NCI-H2196 treated with DMSO at 0.1 percent for 48 hours (cell line): ENCODE results near the gene ZNF587B.
"Not testable (repeated sequence)": the region's sequence is repeated elsewhere in the genome, so short reads cannot be mapped to it uniquely, and the experiment has no call there.

Experiments
- DNase-seq: peaks from one replicate; lab custom pipeline; 2025; ENCODE audit not compliant: unreplicated experiment; lab: John Stamatoyannopoulos, UW

ZNF587B gene

DNA sequence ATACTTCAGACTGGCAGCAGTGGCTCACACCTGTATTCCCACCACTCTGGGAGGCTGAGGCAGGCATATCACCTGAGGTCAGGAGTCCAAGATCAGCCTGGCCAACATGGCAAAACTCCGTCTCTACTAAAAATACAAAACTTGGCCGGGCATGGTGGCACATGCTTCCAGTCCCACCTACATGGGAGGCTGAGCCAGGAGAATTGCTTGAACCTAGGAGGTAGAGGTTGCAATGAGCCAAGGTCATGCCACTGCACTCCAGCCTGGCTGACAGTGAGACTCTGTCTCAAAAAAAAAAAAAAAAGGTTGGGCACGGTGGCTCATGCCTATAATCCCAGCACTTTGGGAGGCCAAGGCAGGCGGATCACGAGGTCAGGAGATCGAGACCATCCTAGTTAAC, 39.6 kb downstream of the ZNF587B start:
- not testable (repeated sequence) for DNase-seq

DNA sequence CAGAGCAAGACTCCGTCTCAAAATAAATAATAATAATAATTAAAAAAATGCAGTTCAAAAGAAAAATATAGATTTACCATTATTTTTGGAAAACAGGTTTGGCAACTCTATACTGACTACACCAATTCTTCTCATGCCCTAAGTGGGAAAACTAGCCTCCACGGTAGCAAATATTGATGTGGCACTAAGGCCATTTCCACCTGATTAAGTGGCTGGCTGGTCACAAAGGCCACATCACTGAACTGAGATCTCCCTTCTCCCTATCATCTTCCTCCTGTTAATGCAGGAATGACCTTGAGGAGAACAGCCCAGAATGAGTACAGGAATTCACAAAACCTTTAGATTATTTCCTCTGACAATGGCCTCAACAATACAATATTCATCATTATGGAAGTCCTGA, 40.1 kb downstream of the ZNF587B start:
- no peak for DNase-seq

DNA sequence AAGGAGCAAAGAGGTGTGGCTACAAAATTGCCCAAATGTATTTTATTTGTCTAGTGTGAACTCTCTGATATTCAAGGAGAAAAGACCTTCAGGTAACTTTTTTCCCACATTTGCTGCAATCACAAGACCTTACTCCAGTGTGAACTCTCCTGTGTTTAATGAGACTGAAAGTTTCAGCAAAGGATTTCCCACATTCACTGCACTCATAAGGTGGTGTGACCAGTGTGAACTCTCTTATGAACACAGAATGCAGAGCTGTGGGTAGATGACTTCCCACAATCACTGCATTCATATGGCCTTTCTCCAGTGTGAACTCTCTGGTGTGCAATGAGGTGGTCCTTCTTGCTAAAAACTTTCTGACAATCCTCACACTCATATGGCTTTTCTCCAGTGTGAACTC, 42.4 kb downstream of the ZNF587B start:
- no peak for DNase-seq

DNA sequence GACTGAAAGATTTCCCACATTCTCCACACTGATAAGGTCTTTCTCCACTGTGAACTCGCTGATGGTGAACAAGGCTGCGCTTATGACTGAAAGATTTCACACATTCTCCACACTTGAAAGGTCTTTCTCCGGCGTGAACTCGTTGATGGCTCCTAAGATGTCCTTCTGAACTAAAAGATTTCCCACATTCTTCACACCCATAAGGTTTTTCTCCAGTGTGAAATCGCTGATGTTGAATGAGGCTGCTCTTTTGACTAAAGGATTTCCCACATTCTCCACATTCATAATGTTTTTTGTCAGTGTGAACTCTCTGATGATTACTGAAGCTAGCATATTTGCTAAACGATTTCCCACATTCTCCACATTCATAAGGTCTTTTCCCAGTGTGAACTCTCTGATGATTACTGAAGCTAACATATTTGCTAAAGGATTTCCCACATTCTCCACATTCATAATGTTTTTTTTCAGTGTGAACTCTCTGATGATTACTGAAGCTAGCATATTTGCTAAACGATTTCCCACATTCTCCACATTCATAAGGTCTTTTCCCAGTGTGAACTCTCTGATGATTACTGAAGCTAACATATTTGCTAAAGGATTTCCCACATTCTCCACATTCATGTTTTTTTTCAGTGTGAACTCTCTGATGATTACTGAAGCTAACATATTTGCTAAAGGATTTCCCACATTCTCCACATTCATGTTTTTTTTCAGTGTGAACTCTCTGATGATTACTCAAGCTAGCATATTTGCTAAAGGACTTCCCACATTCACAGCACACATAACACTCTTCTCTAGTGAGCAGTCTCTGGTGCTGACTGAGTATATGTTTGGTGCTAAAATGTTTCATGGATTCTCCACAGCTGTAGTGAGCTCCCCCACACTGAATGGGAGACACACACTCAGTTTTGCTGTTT, 44.0 kb downstream of the ZNF587B start:
- DNase-seq: not testable (repeated sequence)

DNA sequence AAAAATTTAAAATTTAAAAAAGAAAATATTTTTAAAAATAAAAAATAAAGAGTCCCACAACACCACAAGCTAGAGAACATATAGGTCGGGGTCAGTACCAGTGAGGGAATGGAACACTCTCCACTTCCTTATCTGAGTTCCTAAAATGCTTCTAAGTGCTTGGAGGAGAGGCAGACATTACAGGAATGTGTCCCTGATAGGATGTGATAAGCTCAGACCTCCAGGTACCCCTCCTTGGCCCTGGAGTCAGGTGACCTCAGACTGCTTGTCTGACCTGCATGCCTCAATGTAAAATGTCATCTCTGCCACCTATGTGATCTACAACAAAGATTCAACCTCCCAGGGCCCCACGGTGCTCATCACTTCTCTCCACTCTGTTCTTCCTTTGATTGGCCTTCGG, 55.9 kb downstream of the ZNF587B start:
- no peak for DNase-seq

DNA sequence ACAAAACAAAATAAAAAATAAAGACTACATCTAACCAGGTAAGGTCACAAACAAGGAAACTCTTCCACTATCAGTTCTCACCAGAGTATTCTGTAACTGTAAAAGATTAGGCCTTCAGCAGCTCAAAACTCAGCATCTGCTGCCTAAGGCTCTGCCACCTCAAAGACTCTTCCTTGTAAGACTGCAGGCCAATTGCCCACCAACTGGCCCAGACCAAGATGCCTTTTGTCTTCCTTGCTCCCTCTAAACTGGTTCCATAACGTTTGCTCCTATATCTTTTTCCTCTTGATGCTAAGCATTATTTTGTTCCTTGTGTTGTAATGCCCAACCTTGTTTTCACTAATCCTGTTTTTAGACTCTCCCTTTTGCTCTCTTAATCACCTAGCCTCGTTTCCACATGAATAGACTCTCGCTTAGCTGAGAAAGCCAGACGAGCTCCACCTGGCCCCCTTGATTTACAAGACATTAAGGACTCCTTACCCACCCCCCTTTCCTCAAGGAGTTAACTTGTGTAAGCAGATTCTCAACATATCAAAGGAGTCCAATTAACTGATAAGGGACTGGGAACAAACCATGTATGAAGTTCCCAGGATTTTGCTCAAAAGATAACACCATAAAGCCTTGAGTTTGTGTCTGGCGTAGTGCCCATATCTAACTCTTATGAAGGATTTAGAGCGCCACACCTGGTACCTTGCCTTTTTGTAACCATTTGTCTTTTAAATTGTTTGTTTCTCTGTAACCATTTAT, 57.3 kb downstream of the ZNF587B start:
- DNase-seq: no peak

DNA sequence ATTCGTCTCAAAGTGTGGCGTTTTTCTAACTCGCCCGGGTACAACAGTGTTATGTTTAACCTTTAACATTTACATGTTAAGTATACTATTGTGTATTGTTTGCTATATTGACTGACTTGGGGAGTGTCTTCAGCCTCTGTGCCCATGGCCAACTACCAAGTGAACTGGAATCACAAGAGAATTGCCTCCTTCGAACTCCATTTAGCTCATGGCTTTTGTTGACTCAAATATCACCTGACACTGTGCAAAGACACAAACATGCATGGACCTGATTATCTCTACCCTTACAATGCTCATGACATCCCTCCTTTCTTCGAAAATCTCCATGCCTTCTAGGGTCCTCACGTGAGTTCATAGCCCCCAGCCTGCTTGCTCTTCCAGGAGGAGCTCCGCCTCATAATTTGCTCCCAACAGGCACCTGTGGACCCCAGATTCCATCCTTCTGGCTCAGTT, 58.0 kb downstream of the ZNF587B start:
- DNase-seq: no peak

DNA sequence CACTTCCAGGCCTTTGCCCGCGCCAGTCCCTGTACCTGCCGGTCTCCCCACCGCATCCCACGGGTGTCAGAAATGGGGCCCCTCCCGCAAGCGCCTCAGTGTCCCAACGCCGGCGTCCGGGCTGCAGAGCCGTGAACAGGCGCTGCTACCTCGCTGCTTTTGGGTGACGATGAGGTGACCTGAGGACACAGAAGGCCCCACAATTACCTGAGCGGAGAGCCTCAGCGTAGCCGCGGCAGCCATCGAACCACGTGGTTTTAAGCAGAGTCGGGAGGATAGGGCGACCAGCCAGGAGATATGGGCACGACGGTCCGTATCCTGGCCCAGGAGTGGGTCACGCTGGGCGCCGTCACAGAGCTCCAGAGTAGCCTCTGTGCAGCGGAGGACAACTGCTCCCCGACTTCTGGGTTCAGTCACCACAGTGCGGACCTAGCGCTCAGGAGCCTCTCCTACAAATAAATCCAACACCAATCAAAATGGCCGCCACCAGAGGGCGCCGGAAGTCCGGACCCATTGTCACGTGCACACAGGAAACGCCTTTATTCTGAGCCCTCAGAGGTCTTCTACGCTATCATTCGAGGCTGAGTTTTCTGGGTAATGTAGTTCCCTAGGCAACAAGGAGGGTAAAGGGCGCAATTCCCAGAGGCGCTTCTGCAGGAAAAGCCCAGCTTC, 58.6 kb downstream of the ZNF587B start, which contains the start of gene ZNF814:
Gene ZNF814, minus strand, starts transcription at position 478 of the 672 bp plus-strand sequence. Its CDS starts 235 bp downstream, at position 243.
- no peak for DNase-seq

DNA sequence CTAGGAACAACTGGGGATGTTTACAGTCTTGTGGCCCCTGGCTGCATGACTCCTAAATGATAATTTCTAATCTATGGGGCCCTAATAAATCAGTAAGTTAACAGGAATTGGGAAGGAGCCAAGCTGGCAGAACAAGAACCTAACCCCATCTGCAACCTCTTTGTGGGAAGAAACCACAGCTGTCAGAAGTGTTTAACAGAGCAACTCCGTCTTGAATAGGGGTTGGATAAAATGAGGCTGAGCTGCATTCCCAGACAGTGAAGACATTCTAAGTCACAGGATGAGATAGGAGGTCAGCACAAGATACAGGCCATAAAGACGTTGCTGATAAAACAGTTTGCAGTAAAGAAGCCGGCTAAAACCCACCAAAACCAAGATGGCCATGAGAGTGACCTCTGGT, 60.6 kb downstream of the ZNF587B start:
- DNase-seq: not testable (repeated sequence)
